Measurements from ENCODE around the gene NRM.
"Not testable (repeated sequence)": the region's sequence is repeated elsewhere in the genome, so short reads cannot be mapped to it uniquely, and the experiment has no call there.

The NRM gene

GRCh38 chr6:30719356-30719755, 28.6 kb upstream of the NRM start:
- peak overlapping the region; percentile 29 for H2AFZ ChIP-seq (ENCODE audit: low read depth, low read length, severe bottlenecking)

GRCh38 chr6:30717845-30718720, 27.3 kb upstream of the NRM start:
- not testable (repeated sequence) for H2AFZ ChIP-seq (ENCODE audit: low read depth, low read length, severe bottlenecking); H3K27me3 ChIP-seq (ENCODE audit: low read length); H3K9me2 ChIP-seq (replicated peaks; ENCODE audit: insufficient read depth, low read length); H4K20me1 ChIP-seq (ENCODE audit: low read depth, low read length); H3K9me3 ChIP-seq (ENCODE audit: insufficient read depth, low read length)
- peaks cover 38% of the 10 kb centered on the region for H3K79me2 ChIP-seq (ENCODE audit: insufficient read depth, low read length)
- peak overlapping the region; percentile 99 for H3K9ac ChIP-seq (ENCODE audit: low read length)
- H3K27ac ChIP-seq (ENCODE audit: low read depth, low read length): peak overlapping the region; percentile 94
- peak overlapping the region; percentile 78 for H3K4me3 ChIP-seq (ENCODE audit: insufficient read depth, low read length, poor library complexity, severe bottlenecking)
- peak overlapping the region; percentile 78 for H3K4me2 ChIP-seq (ENCODE audit: low read depth, low read length, poor library complexity, severe bottlenecking)
- peaks cover 24% of the 10 kb centered on the region for H3K36me3 ChIP-seq (ENCODE audit: low read length)
- H3F3A ChIP-seq (ENCODE audit: insufficient read depth): peaks cover 69% of the 10 kb centered on the region

More at GRCh38 chr6:30719356-30719755, 28.6 kb upstream of the NRM start:
- Histone ChIP-seq H3K9ac (ENCODE audit: low read length) (peak overlapping the region; percentile 99), H3K9me2 (replicated peaks; ENCODE audit: insufficient read depth, low read length) (no peaks in the 10 kb centered on the region), H3K4me2 (ENCODE audit: low read depth, low read length, poor library complexity, severe bottlenecking) (peak overlapping the region; percentile 78), H3K27me3 (ENCODE audit: low read length) (no peaks in the 10 kb centered on the region), H3K36me3 (ENCODE audit: low read length) (peaks cover 30% of the 10 kb centered on the region), H3F3A (ENCODE audit: insufficient read depth) (peaks cover 81% of the 10 kb centered on the region), H3K4me3 (ENCODE audit: insufficient read depth, low read length, poor library complexity, severe bottlenecking) (peak overlapping the region; percentile 78), H3K9me3 (ENCODE audit: insufficient read depth, low read length) (no peaks in the 10 kb centered on the region), H3K27ac (ENCODE audit: low read depth, low read length) (peak overlapping the region; percentile 94), H3K79me2 (ENCODE audit: insufficient read depth, low read length) (peaks cover 47% of the 10 kb centered on the region), H4K20me1 (ENCODE audit: low read depth, low read length) (peaks cover 15% of the 10 kb centered on the region)
- TF ChIP-seq CTCF (IDR thresholded peaks at IDR 0.05; ENCODE audit: insufficient read depth, low read length, poor library complexity, severe bottlenecking) (no peak), EZH2phosphoT487 (conservative IDR thresholded peaks at IDR 0.05; ENCODE audit: low read length) (no peak)

- Histone ChIP-seq H3F3A (ENCODE audit: insufficient read depth) (peaks cover 61% of the 10 kb centered on the region), H2AFZ (ENCODE audit: low read depth, low read length, severe bottlenecking) (peak within 1 kb of the TSS; percentile 3), H3K79me2 (ENCODE audit: insufficient read depth, low read length) (peaks cover 30% of the 10 kb centered on the region), H3K9me2 (replicated peaks; ENCODE audit: insufficient read depth, low read length) (no peaks in the 10 kb centered on the region), H3K9me3 (ENCODE audit: insufficient read depth, low read length) (no peaks in the 10 kb centered on the region), H3K4me3 (ENCODE audit: insufficient read depth, low read length, poor library complexity, severe bottlenecking) (peak within 1 kb of the TSS; percentile 66), H3K27me3 (ENCODE audit: low read length) (no peaks in the 10 kb centered on the region), H3K27ac (ENCODE audit: low read depth, low read length) (peak within 1 kb of the TSS; percentile 85), H4K20me1 (ENCODE audit: low read depth, low read length) (peaks cover 4% of the 10 kb centered on the region; the same call in 1 of the 2 replicates), H3K4me2 (ENCODE audit: low read depth, low read length, poor library complexity, severe bottlenecking) (peak within 1 kb of the TSS; percentile 81), H3K36me3 (ENCODE audit: low read length) (peaks cover 18% of the 10 kb centered on the region), H3K9ac (ENCODE audit: low read length) (peak within 1 kb of the TSS; percentile 62)
- TF ChIP-seq EZH2phosphoT487 (conservative IDR thresholded peaks at IDR 0.05; ENCODE audit: low read length) (no peak), CTCF (IDR thresholded peaks at IDR 0.05; ENCODE audit: insufficient read depth, low read length, poor library complexity, severe bottlenecking) (no peak)
These were observed 26.5 kb upstream of the NRM start, which contains the start of gene MDC1 for GRCh38 chr6:30717129-30717844. MDC1 (minus strand) TSS chr6:30717281; CDS start chr6:30715175, 2,106 bp downstream.

Measured in SU-DHL-6 (cell line).